ENCODE measurements around the gene CBLL1. TPM values are rescaled to one million over a fixed set of nuclear protein-coding genes. Genes with fewer than 3 reads are reported as not detected.

Gene CBLL1
- 28.1 and 28.2 TPM in 2 replicates for total RNA-seq (2014; rRNA removed; shearing (Covaris generic))

- Histone ChIP-seq H3K27me3 (ENCODE audit: control insufficient read depth, insufficient read depth, low read length) (peaks cover 3% of the 10 kb centered on the region; the same call in 1 of the 2 replicates), H3K4me3 (ENCODE audit: insufficient read depth, low read depth, low read length) (peak within 1 kb of the TSS; percentile 99), H3K36me3 (replicated peaks; ENCODE audit: control insufficient read depth, insufficient read depth, low read length) (no peaks in the 10 kb centered on the region)
- peak; percentile 91 for DNase-seq
Observed at GRCh38 chr7:107743567-107744344, at the start of gene CBLL1. CBLL1 (plus strand) TSS chr7:107744142; CDS start chr7:107744164, 22 bp downstream.

- no peak overlapping the region for H3K4me3 ChIP-seq (ENCODE audit: insufficient read depth, low read depth, low read length)
- H3K27me3 ChIP-seq (ENCODE audit: control insufficient read depth, insufficient read depth, low read length): no peaks in the 10 kb centered on the region
- DNase-seq: no peak
- H3K36me3 ChIP-seq (replicated peaks; ENCODE audit: control insufficient read depth, insufficient read depth, low read length): no peaks in the 10 kb centered on the region
Observed at GRCh38 chr7:107694386-107694785, 49.6 kb upstream of the CBLL1 start.

- no peak for DNase-seq
- Histone ChIP-seq H3K4me3 (ENCODE audit: insufficient read depth, low read depth, low read length) (no peak overlapping the region), H3K27me3 (ENCODE audit: control insufficient read depth, insufficient read depth, low read length) (no peaks in the 10 kb centered on the region), H3K36me3 (replicated peaks; ENCODE audit: control insufficient read depth, insufficient read depth, low read length) (no peaks in the 10 kb centered on the region)
Observed at GRCh38 chr7:107696330-107696946, 47.5 kb upstream of the CBLL1 start.

GRCh38 chr7:107697321-107698049, 46.5 kb upstream of the CBLL1 start:
- Histone ChIP-seq H3K4me3 (ENCODE audit: insufficient read depth, low read depth, low read length) (no peak overlapping the region), H3K36me3 (replicated peaks; ENCODE audit: control insufficient read depth, insufficient read depth, low read length) (no peaks in the 10 kb centered on the region), H3K27me3 (ENCODE audit: control insufficient read depth, insufficient read depth, low read length) (no peaks in the 10 kb centered on the region)
- DNase-seq: no peak

GRCh38 chr7:107700570-107700969, 43.4 kb upstream of the CBLL1 start:
- Histone ChIP-seq H3K4me3 (ENCODE audit: insufficient read depth, low read depth, low read length) (no peak overlapping the region), H3K36me3 (replicated peaks; ENCODE audit: control insufficient read depth, insufficient read depth, low read length) (no peaks in the 10 kb centered on the region), H3K27me3 (ENCODE audit: control insufficient read depth, insufficient read depth, low read length) (no peaks in the 10 kb centered on the region)
- no peak for DNase-seq

- Histone ChIP-seq H3K27me3 (ENCODE audit: control insufficient read depth, insufficient read depth, low read length) (no peaks in the 10 kb centered on the region), H3K4me3 (ENCODE audit: insufficient read depth, low read depth, low read length) (no peak overlapping the region), H3K36me3 (replicated peaks; ENCODE audit: control insufficient read depth, insufficient read depth, low read length) (no peaks in the 10 kb centered on the region)
- no peak for DNase-seq
Observed at GRCh38 chr7:107701191-107701590, 42.8 kb upstream of the CBLL1 start.

GRCh38 chr7:107703219-107703618, 40.7 kb upstream of the CBLL1 start:
- no peak for DNase-seq

GRCh38 chr7:107703872-107704271, 40.1 kb upstream of the CBLL1 start:
- Histone ChIP-seq H3K4me3 (ENCODE audit: insufficient read depth, low read depth, low read length) (no peak overlapping the region), H3K27me3 (ENCODE audit: control insufficient read depth, insufficient read depth, low read length) (no peaks in the 10 kb centered on the region), H3K36me3 (replicated peaks; ENCODE audit: control insufficient read depth, insufficient read depth, low read length) (no peaks in the 10 kb centered on the region)
- DNase-seq: no peak

More at GRCh38 chr7:107703219-107703618, 40.7 kb upstream of the CBLL1 start:
- H3K27me3 ChIP-seq (ENCODE audit: control insufficient read depth, insufficient read depth, low read length): no peaks in the 10 kb centered on the region
- H3K4me3 ChIP-seq (ENCODE audit: insufficient read depth, low read depth, low read length): no peak overlapping the region
- H3K36me3 ChIP-seq (replicated peaks; ENCODE audit: control insufficient read depth, insufficient read depth, low read length): no peaks in the 10 kb centered on the region

GRCh38 chr7:107708956-107709355, 35.0 kb upstream of the CBLL1 start:
- Histone ChIP-seq H3K27me3 (ENCODE audit: control insufficient read depth, insufficient read depth, low read length) (no peaks in the 10 kb centered on the region), H3K4me3 (ENCODE audit: insufficient read depth, low read depth, low read length) (no peak overlapping the region), H3K36me3 (replicated peaks; ENCODE audit: control insufficient read depth, insufficient read depth, low read length) (no peaks in the 10 kb centered on the region)
- no peak for DNase-seq

GRCh38 chr7:107711301-107711700, 32.6 kb upstream of the CBLL1 start:
- no peaks in the 10 kb centered on the region for H3K27me3 ChIP-seq (ENCODE audit: control insufficient read depth, insufficient read depth, low read length)
- no peak overlapping the region for H3K4me3 ChIP-seq (ENCODE audit: insufficient read depth, low read depth, low read length)
- no peak for DNase-seq
- no peaks in the 10 kb centered on the region for H3K36me3 ChIP-seq (replicated peaks; ENCODE audit: control insufficient read depth, insufficient read depth, low read length)

GRCh38 chr7:107712025-107712424, 31.9 kb upstream of the CBLL1 start:
- DNase-seq: no peak
- no peaks in the 10 kb centered on the region for H3K27me3 ChIP-seq (ENCODE audit: control insufficient read depth, insufficient read depth, low read length)
- H3K36me3 ChIP-seq (replicated peaks; ENCODE audit: control insufficient read depth, insufficient read depth, low read length): no peaks in the 10 kb centered on the region
- H3K4me3 ChIP-seq (ENCODE audit: insufficient read depth, low read depth, low read length): no peak overlapping the region

GRCh38 chr7:107712896-107713295, 31.0 kb upstream of the CBLL1 start:
- no peaks in the 10 kb centered on the region for H3K36me3 ChIP-seq (replicated peaks; ENCODE audit: control insufficient read depth, insufficient read depth, low read length)
- H3K4me3 ChIP-seq (ENCODE audit: insufficient read depth, low read depth, low read length): no peak overlapping the region
- no peak for DNase-seq

GRCh38 chr7:107715531-107715930, 28.4 kb upstream of the CBLL1 start:
- DNase-seq: no peak

More at GRCh38 chr7:107712896-107713295, 31.0 kb upstream of the CBLL1 start:
- H3K27me3 ChIP-seq (ENCODE audit: control insufficient read depth, insufficient read depth, low read length): no peaks in the 10 kb centered on the region

GRCh38 chr7:107718456-107719193, 25.3 kb upstream of the CBLL1 start:
- Histone ChIP-seq H3K4me3 (ENCODE audit: insufficient read depth, low read depth, low read length) (no peak overlapping the region), H3K27me3 (ENCODE audit: control insufficient read depth, insufficient read depth, low read length) (no peaks in the 10 kb centered on the region), H3K36me3 (replicated peaks; ENCODE audit: control insufficient read depth, insufficient read depth, low read length) (no peaks in the 10 kb centered on the region)
- DNase-seq: no peak

More at GRCh38 chr7:107715531-107715930, 28.4 kb upstream of the CBLL1 start:
- Histone ChIP-seq H3K27me3 (ENCODE audit: control insufficient read depth, insufficient read depth, low read length) (no peaks in the 10 kb centered on the region), H3K4me3 (ENCODE audit: insufficient read depth, low read depth, low read length) (no peak overlapping the region), H3K36me3 (replicated peaks; ENCODE audit: control insufficient read depth, insufficient read depth, low read length) (no peaks in the 10 kb centered on the region)

Data from H7 (cell line).